ENCODE measurements around the gene SNAI3.

DNA sequence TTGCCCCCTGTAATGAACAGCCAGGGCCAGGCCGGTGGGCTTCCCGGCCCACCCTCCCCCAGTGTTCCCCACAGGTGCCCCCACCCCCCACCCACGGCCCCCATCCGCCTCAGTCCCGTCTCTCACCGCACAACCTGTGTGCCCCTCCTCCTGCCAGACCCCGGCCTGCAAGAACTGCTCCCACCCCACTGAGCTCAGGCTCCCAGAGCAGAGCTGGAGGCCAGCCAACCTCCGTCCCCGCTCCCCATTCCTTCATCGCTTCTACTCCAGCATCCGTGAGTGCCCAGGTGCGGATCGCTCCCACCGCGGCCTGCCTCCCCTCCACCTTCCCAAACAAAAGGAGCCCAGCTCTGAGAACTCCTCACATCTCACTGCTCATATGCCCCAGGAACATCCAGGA, 27.6 kb downstream of the SNAI3 start:
- TF ChIP-seq, protein P1, sequence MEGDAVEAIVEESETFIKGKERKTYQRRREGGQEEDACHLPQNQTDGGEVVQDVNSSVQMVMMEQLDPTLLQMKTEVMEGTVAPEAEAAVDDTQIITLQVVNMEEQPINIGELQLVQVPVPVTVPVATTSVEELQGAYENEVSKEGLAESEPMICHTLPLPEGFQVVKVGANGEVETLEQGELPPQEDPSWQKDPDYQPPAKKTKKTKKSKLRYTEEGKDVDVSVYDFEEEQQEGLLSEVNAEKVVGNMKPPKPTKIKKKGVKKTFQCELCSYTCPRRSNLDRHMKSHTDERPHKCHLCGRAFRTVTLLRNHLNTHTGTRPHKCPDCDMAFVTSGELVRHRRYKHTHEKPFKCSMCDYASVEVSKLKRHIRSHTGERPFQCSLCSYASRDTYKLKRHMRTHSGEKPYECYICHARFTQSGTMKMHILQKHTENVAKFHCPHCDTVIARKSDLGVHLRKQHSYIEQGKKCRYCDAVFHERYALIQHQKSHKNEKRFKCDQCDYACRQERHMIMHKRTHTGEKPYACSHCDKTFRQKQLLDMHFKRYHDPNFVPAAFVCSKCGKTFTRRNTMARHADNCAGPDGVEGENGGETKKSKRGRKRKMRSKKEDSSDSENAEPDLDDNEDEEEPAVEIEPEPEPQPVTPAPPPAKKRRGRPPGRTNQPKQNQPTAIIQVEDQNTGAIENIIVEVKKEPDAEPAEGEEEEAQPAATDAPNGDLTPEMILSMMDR (IDR thresholded peaks at IDR 0.05) = no peak
- no peak for TF ChIP-seq POLR2A (IDR thresholded peaks at IDR 0.05)

Data from esophagus squamous epithelium (tissue), 4 donors.